HCT116 (cell line): ENCODE data around the gene TFE3. TPM values are rescaled to one million over a fixed set of nuclear protein-coding genes. Genes with fewer than 3 reads are reported as not detected.

Source experiments
- ATAC-seq: fragments of 200-7000 bp; cut with Tn5 transposase; 2 replicates; pipeline ENCODE4 v1.9.1; 2020; ENCODE audit warnings: mild to moderate bottlenecking, moderate library complexity
- BruUV-seq: library from RNA; stranded (reverse); fragments of 400-500 nt; replicated peaks from 2 replicates; lab custom pipeline; 2021; lab: Mats Ljungman, UMichigan
- CTCF ChIA-PET: fragments of 300-600 bp; sonication (Branson Sonifier 250); formaldehyde crosslinking; loops from one replicate; lab custom pipeline; 2021; ENCODE audit warnings: antibody characterized with exemption; lab: Charles Lee
- POLR2A ChIA-PET: fragments of 300-600, 350-600 bp; sonication (Branson Sonifier 250); formaldehyde crosslinking; loops from one replicate; lab custom pipeline; 2021; ENCODE audit warnings: antibody characterized with exemption; lab: Charles Lee
- RAD21 ChIA-PET, 2 experiments: fragments of 300-600 bp; sonication (Branson Sonifier 250); formaldehyde crosslinking; loops; one replicate each; lab custom pipeline; 2023; ENCODE audit warnings: low total read pairs in 2 of 2; ENCODE audit not compliant: uncharacterized antibody in 2 of 2, unreplicated experiment in 2 of 2, low non-redundant PET in 1 of 2; lab: Charles Lee
- DNase-seq: peaks from one replicate; pipeline ENCODE4 v3.0.0-alpha.2; 2010; ENCODE audit warnings: low read depth, low spot score
- H2AFZ ChIP-seq: fragments of 200-600 bp; shearing (Covaris generic), sonication (generic); 2 replicates; pipeline ENCODE4 v1.6.1; 2017; ENCODE audit warnings: low read depth, mixed run types, mixed read lengths, antibody characterized with exemption, low read length; ENCODE audit not compliant: poor library complexity, severe bottlenecking
- H3K27ac ChIP-seq: 2 replicates; pipeline ENCODE4 v1.5.1; 2012; ENCODE audit warnings: low read depth, low read length
- H3K27me3 ChIP-seq: fragments of 200-600 bp; sonication (generic); 2 replicates; pipeline ENCODE4 v1.6.1; 2016; ENCODE audit warnings: mixed run types, low read length, mixed read lengths; ENCODE audit not compliant: insufficient read depth
- H3K36me3 ChIP-seq, 2 experiments: fragments of 200-500 bp in 1 of 2; fragments of 200-600 bp in 1 of 2; sonication (Bioruptor generic) in 1 of 2; sonication (generic) in 1 of 2; 2 replicates each; pipeline versions ENCODE4 v1.5.1 to v1.6.1; 2014 to 2016; ENCODE audit warnings: low read length in 2 of 2, inconsistent platforms in 1 of 2, mixed read lengths in 1 of 2, mixed run types in 1 of 2; ENCODE audit not compliant: insufficient read depth in 2 of 2, control insufficient read depth in 1 of 2
- H3K4me1 ChIP-seq, 2 experiments: fragments of 200-600 bp in 1 of 2; sonication (generic) in 1 of 2; 2 replicates each; pipeline versions ENCODE4 v1.5.1 to v1.6.1; 2012 to 2017; ENCODE audit warnings: low read length in 2 of 2, inconsistent platforms in 1 of 2, mild to moderate bottlenecking in 1 of 2, mixed read lengths in 1 of 2, mixed run types in 1 of 2, moderate library complexity in 1 of 2; ENCODE audit not compliant: insufficient read depth in 2 of 2, control insufficient read depth in 1 of 2
- H3K4me2 ChIP-seq: fragments of 200-600 bp; sonication (generic); 2 replicates; pipeline ENCODE4 v1.6.1; 2017; ENCODE audit warnings: mixed run types, low read length, mixed read lengths
- H3K4me3 ChIP-seq, 2 experiments: fragments of 200-600 bp in 1 of 2; sonication (generic) in 1 of 2; replicated peaks in 1 of 2; 2 replicates each; pipeline ENCODE4 v1.5.1; 2011 to 2016; ENCODE audit warnings: low read length in 2 of 2, control low read depth in 1 of 2, low read depth in 1 of 2, mild to moderate bottlenecking in 1 of 2, mixed read lengths in 1 of 2, mixed run types in 1 of 2
- H3K79me2 ChIP-seq: fragments of 200-600 bp; sonication (generic); 2 replicates; pipeline ENCODE4 v1.6.1; 2017; ENCODE audit warnings: mild to moderate bottlenecking, mixed run types, low read length, moderate library complexity, mixed read lengths; ENCODE audit not compliant: insufficient read depth
- H3K9ac ChIP-seq: fragments of 200-600 bp; sonication (generic); 2 replicates; pipeline ENCODE4 v1.6.1; 2016; ENCODE audit warnings: low read length, mixed read lengths
- H3K9me2 ChIP-seq: fragments of 200-600 bp; sonication (generic), shearing (Covaris generic); 2 replicates; pipeline ENCODE4 v1.6.1; 2017; ENCODE audit warnings: mixed run types, mild to moderate bottlenecking, moderate library complexity; ENCODE audit not compliant: insufficient read depth
- H3K9me3 ChIP-seq, 2 experiments: fragments of 200-500 bp in 1 of 2; fragments of 200-600 bp in 1 of 2; sonication (Bioruptor generic) in 1 of 2; sonication (generic) in 1 of 2; 2 replicates each; pipeline ENCODE4 v1.6.1; 2014 to 2017; ENCODE audit warnings: low read length in 2 of 2, mixed read lengths in 2 of 2, inconsistent platforms in 1 of 2, low read depth in 1 of 2, mild to moderate bottlenecking in 1 of 2, mixed run types in 1 of 2, moderate library complexity in 1 of 2; ENCODE audit not compliant: control insufficient read depth in 1 of 2, insufficient read depth in 1 of 2
- H4K20me1 ChIP-seq: fragments of 200-600 bp; sonication (generic), shearing (Covaris generic); 2 replicates; pipeline ENCODE4 v1.6.1; 2017; ENCODE audit warnings: mixed run types, mild to moderate bottlenecking, moderate library complexity; ENCODE audit not compliant: insufficient read depth
- ATF3 ChIP-seq: IDR thresholded peaks from 2 replicates; pipeline ENCODE4 v1.6.1; 2012
- CEBPB ChIP-seq: IDR thresholded peaks from 2 replicates; pipeline ENCODE4 v1.6.1; 2012; ENCODE audit warnings: low read depth
- ELF1 ChIP-seq: IDR thresholded peaks from 2 replicates; pipeline ENCODE4 v1.6.1; 2012; ENCODE audit warnings: low read depth, borderline replicate concordance
- FOSL1 ChIP-seq: IDR thresholded peaks from 2 replicates; pipeline ENCODE4 v1.6.1; 2012; ENCODE audit warnings: low read depth
- JUND ChIP-seq: IDR thresholded peaks from 2 replicates; pipeline ENCODE4 v1.6.1; 2012
- POLR2A ChIP-seq: IDR thresholded peaks from 2 replicates; pipeline ENCODE4 v1.7.0; 2011; ENCODE audit warnings: borderline replicate concordance; ENCODE audit not compliant: insufficient read depth, insufficient read length; ENCODE audit errors: extremely low read depth
- RAD21 ChIP-seq: IDR thresholded peaks from 2 replicates; pipeline ENCODE4 v1.6.1; 2012; ENCODE audit warnings: low read depth, mild to moderate bottlenecking
- REST ChIP-seq: IDR thresholded peaks from 2 replicates; pipeline ENCODE4 v1.6.1; 2012; ENCODE audit warnings: low read depth
- SP1 ChIP-seq: IDR thresholded peaks from 2 replicates; pipeline ENCODE4 v1.6.1; 2012; ENCODE audit warnings: low read depth
- TCF7L2 ChIP-seq: IDR thresholded peaks from 2 replicates; pipeline ENCODE4 v1.7.0; 2011; ENCODE audit warnings: borderline replicate concordance, inconsistent platforms; ENCODE audit not compliant: insufficient read depth, insufficient read length; ENCODE audit errors: extremely low read depth
- YY1 ChIP-seq: IDR thresholded peaks from 2 replicates; pipeline ENCODE4 v1.6.1; 2011; ENCODE audit warnings: low read length, low read depth, moderate library complexity, mild to moderate bottlenecking; ENCODE audit not compliant: insufficient replicate concordance; ENCODE audit errors: extremely low read depth
- ZBTB33 ChIP-seq: IDR thresholded peaks from 2 replicates; pipeline ENCODE4 v1.6.1; 2011; ENCODE audit warnings: mild to moderate bottlenecking, low read length, moderate library complexity; ENCODE audit not compliant: insufficient replicate concordance; ENCODE audit errors: extremely low read depth
- ZNF274 ChIP-seq: fragments of 200-500 bp; sonication (Bioruptor generic); IDR thresholded peaks from 2 replicates; pipeline ENCODE4 v1.6.1; 2014; ENCODE audit warnings: mild to moderate bottlenecking, low read depth, low read length, inconsistent platforms
- intact Hi-C: fragments of 100-400 bp; cut with micrococcal nuclease; formaldehyde crosslinking; loops from 2 replicates; pipeline ENCODE4 v1.10.0; 2022
- total RNA-seq: library from RNA; stranded (reverse); gene quantifications from one replicate; pipeline ENCODE4 v1.2.1, GENCODE V29; 2021; ENCODE audit not compliant: unreplicated experiment

Gene TFE3
- total RNA-seq, 1 experiment from 2014 or later = 17.1 TPM

- no peaks in the 10 kb centered on the region for H3K9me3 ChIP-seq
- BruUV-seq = no TSS peak
- H4K20me1 ChIP-seq = no peaks in the 10 kb centered on the region
- ATAC-seq = no peak
- H3K4me1 ChIP-seq = peaks cover 2 to 12% of the 10 kb centered on the region in 2 experiments; a peak in 3 of 4 replicates
- no peak overlapping the region for H3K27ac ChIP-seq
- H2AFZ ChIP-seq = no peak overlapping the region
- CTCF ChIA-PET = no interaction called here
- no peak for TF ChIP-seq ZBTB33
- no peak for TF ChIP-seq JUND
- TF ChIP-seq ELF1 = no peak
- TF ChIP-seq TCF7L2 = no peak
- TF ChIP-seq SP1 = no peak
- no peak for TF ChIP-seq FOSL1
- no peak for TF ChIP-seq ATF3
- TF ChIP-seq, all 23 proteins: peak for 0
- H3K27me3 ChIP-seq = no peaks in the 10 kb centered on the region
- ChIA-PET POLR2A (no interaction called here), RAD21 (no interaction called here)
- no peaks in the 10 kb centered on the region for H3K79me2 ChIP-seq
- no peaks in the 10 kb centered on the region for H3K9me2 ChIP-seq
- intact Hi-C loops = no loop called here
- no peak for DNase-seq
- no peak overlapping the region for H3K4me2 ChIP-seq
- H3K9ac ChIP-seq = no peak overlapping the region
- H3K36me3 ChIP-seq = no peaks in the 10 kb centered on the region
- H3K4me3 ChIP-seq = no peak overlapping the region
Measured at GRCh38 chrX:49061490-49061889, 18.3 kb upstream of the TFE3 start.

- CTCF ChIA-PET = no interaction called here
- TF ChIP-seq YY1 (no peak), CEBPB (no peak), SP1 (no peak), RAD21 (no peak), REST (no peak), ATF3 (no peak), POLR2A (no peak), ZNF274 (no peak)
Measured at GRCh38 chrX:49060914-49061313, 17.8 kb upstream of the TFE3 start.

More at GRCh38 chrX:49060914-49061313, 17.8 kb upstream of the TFE3 start:
- intact Hi-C loops = no loop called here
- no peaks in the 10 kb centered on the region for H4K20me1 ChIP-seq
- H3K9me3 ChIP-seq = no peaks in the 10 kb centered on the region
- no peaks in the 10 kb centered on the region for H3K27me3 ChIP-seq
- no peaks in the 10 kb centered on the region for H3K79me2 ChIP-seq
- H3K9me2 ChIP-seq = no peaks in the 10 kb centered on the region
- RAD21 ChIA-PET = no interaction called here
- peaks cover 2 to 12% of the 10 kb centered on the region in 2 experiments; a peak in 3 of 4 replicates for H3K4me1 ChIP-seq
- ATAC-seq (no peak), DNase-seq (no peak)
- no TSS peak for BruUV-seq
- POLR2A ChIA-PET = no interaction called here
- H3K4me3 ChIP-seq = no peak overlapping the region
- no peak overlapping the region for H2AFZ ChIP-seq
- no peak overlapping the region for H3K9ac ChIP-seq
- H3K4me2 ChIP-seq = no peak overlapping the region
- H3K27ac ChIP-seq = no peak overlapping the region
- H3K36me3 ChIP-seq = no peaks in the 10 kb centered on the region
